Natural killer cell (primary cell): ENCODE data around the gene WT1. TPM values are rescaled to one million over a fixed set of nuclear protein-coding genes. Genes with fewer than 3 reads are reported as not detected.
"Not testable (repeated sequence)": the region's sequence is repeated elsewhere in the genome, so short reads cannot be mapped to it uniquely, and the experiment has no call there.

Experiments used
- ATAC-seq, 3 donors: fragments of 150-1000 bp in 2 of 3; fragments of 200-7000 bp in 1 of 3; cut with Tn5 transposase; 1 replicate in 1 of 3; 2 replicates in 2 of 3; pipeline ENCODE4 v1.10.0; 2021; ENCODE audit warnings: mild to moderate bottlenecking in 2 of 3, moderate library complexity in 2 of 3
- DNase-seq, 2 donors: peaks; one replicate each; pipeline versions ENCODE4 v3.0.0 to v3.0.0-alpha.2; 2013 to 2021; ENCODE audit warnings: mixed read lengths in 1 of 2
- H3K27ac ChIP-seq: one replicate; pipeline ENCODE4 v1.5.1; 2013; ENCODE audit warnings: mild to moderate bottlenecking, low read length
- H3K27me3 ChIP-seq: one replicate; pipeline ENCODE4 v1.6.1; 2013; ENCODE audit warnings: low read length; ENCODE audit not compliant: control insufficient read depth, insufficient read depth
- H3K36me3 ChIP-seq: one replicate; pipeline ENCODE4 v1.6.1; 2013; ENCODE audit warnings: low read length; ENCODE audit not compliant: control insufficient read depth, insufficient read depth
- H3K4me1 ChIP-seq: one replicate; pipeline ENCODE4 v1.6.1; 2013; ENCODE audit warnings: low read length; ENCODE audit not compliant: control insufficient read depth, insufficient read depth
- H3K4me3 ChIP-seq: one replicate; pipeline ENCODE4 v1.5.1; 2013; ENCODE audit warnings: low read length
- H3K9me3 ChIP-seq: one replicate; pipeline ENCODE4 v1.6.1; 2013; ENCODE audit warnings: low read length; ENCODE audit not compliant: control insufficient read depth, insufficient read depth
- H3K27ac Mint-ChIP-seq, 2 donors: one replicate each; pipeline ENCODE4 v1.8.0; 2022; ENCODE audit warnings: mild to moderate bottlenecking in 2 of 2, mixed read lengths in 2 of 2, moderate library complexity in 1 of 2
- H3K27me3 Mint-ChIP-seq, 2 donors: one replicate each; pipeline ENCODE4 v1.8.0; 2022; ENCODE audit warnings: low read depth in 2 of 2, mixed read lengths in 2 of 2
- H3K36me3 Mint-ChIP-seq: one replicate; pipeline ENCODE4 v1.8.0; 2022; ENCODE audit warnings: mixed read lengths
- H3K4me1 Mint-ChIP-seq, 2 donors: one replicate each; pipeline ENCODE4 v1.8.0; 2022; ENCODE audit warnings: mixed read lengths in 2 of 2
- H3K4me3 Mint-ChIP-seq: one replicate; pipeline ENCODE4 v1.8.0; 2022; ENCODE audit warnings: mild to moderate bottlenecking, moderate library complexity, mixed read lengths
- H3K9me3 Mint-ChIP-seq, 2 donors: one replicate each; pipeline ENCODE4 v1.8.0; 2022; ENCODE audit warnings: mixed read lengths in 2 of 2
- CTCF ChIP-seq: fragments of 200-600 bp; IDR thresholded peaks from one replicate; pipeline ENCODE4 v1.8.0; 2022; ENCODE audit warnings: antibody characterized with exemption
- WGBS: methylation state at CpG from one replicate; pipeline ENCODE4 v1.1.7; 2013; ENCODE audit warnings: missing lambda C conversion rate; ENCODE audit not compliant: insufficient coverage; 5-methylcytosine and 5-hydroxymethylcytosine counted together
- intact Hi-C: fragments of 100-400 bp; cut with micrococcal nuclease; formaldehyde crosslinking; loops from one replicate; pipeline ENCODE4 v1.14.2; 2022
- total RNA-seq, 4 donors: library from RNA; stranded (reverse); fragments of 120-200 nt in 1 of 4; gene quantifications; one replicate each; pipeline versions ENCODE4 v1.2.3 to v1.2.4, GENCODE V29; 2013 to 2022

WT1 gene
- total RNA-seq, 3 donors from 2014 or later (not counting 1 experiment from before 2014, with no cell fraction given): not detected

GRCh38 chr11:32472226-32472625 is 36.9 kb upstream of the WT1 start:
- no peak for TF ChIP-seq CTCF
- WGBS: 80% methylated on average over 4 of the region's 4 CpGs
- Histone ChIP-seq H3K27me3 (no peaks in the 10 kb centered on the region), H3K4me3 (no peak overlapping the region), H3K36me3 (no peaks in the 10 kb centered on the region), H3K27ac (no peak overlapping the region), H3K4me1 (no peaks in the 10 kb centered on the region), H3K9me3 (no peaks in the 10 kb centered on the region)
- Mint-ChIP-seq H3K27ac (no peak overlapping the region), H3K36me3 (no peaks in the 10 kb centered on the region), H3K9me3 (no peaks in the 10 kb centered on the region), H3K27me3 (peaks cover 0 to 6% of the 10 kb centered on the region in 2 donors), H3K4me1 (no peaks in the 10 kb centered on the region), H3K4me3 (no peak overlapping the region)
- DNase-seq (no peak), ATAC-seq (no peak)
- intact Hi-C loops: no loop called here

GRCh38 chr11:32471544-32471943 is 36.2 kb upstream of the WT1 start:
- H3K36me3 ChIP-seq, H3K27me3 Mint-ChIP-seq, H3K4me3 Mint-ChIP-seq, H3K9me3 ChIP-seq, DNase-seq, H3K4me3 ChIP-seq, H3K4me1 Mint-ChIP-seq, H3K36me3 Mint-ChIP-seq, H3K27ac Mint-ChIP-seq, H3K9me3 Mint-ChIP-seq, ATAC-seq, H3K27me3 ChIP-seq, H3K27ac ChIP-seq, intact Hi-C loops, H3K4me1 ChIP-seq: not testable (repeated sequence)
- 91% methylated on average over 4 of the region's 4 CpGs for WGBS

GRCh38 chr11:32469791-32470190 is 34.5 kb upstream of the WT1 start:
- DNase-seq (no peak), ATAC-seq (no peak)
- no peaks in the 10 kb centered on the region for H3K9me3 ChIP-seq
- H3K36me3 Mint-ChIP-seq: no peaks in the 10 kb centered on the region
- no peaks in the 10 kb centered on the region for H3K9me3 Mint-ChIP-seq
- intact Hi-C loops: no loop called here
- H3K4me3 Mint-ChIP-seq: no peak overlapping the region
- no peaks in the 10 kb centered on the region for H3K36me3 ChIP-seq
- H3K4me3 ChIP-seq: no peak overlapping the region
- TF ChIP-seq CTCF: no peak
- H3K27me3 ChIP-seq: no peaks in the 10 kb centered on the region
- H3K27me3 Mint-ChIP-seq: peaks cover 0 to 6% of the 10 kb centered on the region in 2 donors
- H3K27ac Mint-ChIP-seq: no peak overlapping the region
- WGBS: 70% methylated on average over 1 of the region's 1 CpG
- H3K4me1 Mint-ChIP-seq: no peaks in the 10 kb centered on the region
- no peak overlapping the region for H3K27ac ChIP-seq
- no peaks in the 10 kb centered on the region for H3K4me1 ChIP-seq

GRCh38 chr11:32466279-32466915 is 31.1 kb upstream of the WT1 start:
- H3K27me3 Mint-ChIP-seq: peaks cover 0 to 6% of the 10 kb centered on the region in 2 donors
- H3K27me3 ChIP-seq: no peaks in the 10 kb centered on the region
- H3K4me1 Mint-ChIP-seq: no peaks in the 10 kb centered on the region
- H3K4me1 ChIP-seq: no peaks in the 10 kb centered on the region
- H3K9me3 ChIP-seq: no peaks in the 10 kb centered on the region
- no peaks in the 10 kb centered on the region for H3K36me3 Mint-ChIP-seq
- ATAC-seq (no peak), DNase-seq (no peak)
- WGBS: 84% methylated on average over 5 of the region's 5 CpGs
- H3K27ac ChIP-seq: no peak overlapping the region
- H3K27ac Mint-ChIP-seq: no peak overlapping the region
- no peak overlapping the region for H3K4me3 Mint-ChIP-seq
- no peaks in the 10 kb centered on the region for H3K36me3 ChIP-seq
- no peak for TF ChIP-seq CTCF
- no peak overlapping the region for H3K4me3 ChIP-seq
- no peaks in the 10 kb centered on the region for H3K9me3 Mint-ChIP-seq
- intact Hi-C loops: no loop called here
